NOMO-1 treated with dmso at 0.1 percent for 144 hours (cell line): ENCODE results near the gene LRRC37B.
A peak's percentile ranks its signal among the peaks of the same experiment; 100 is the strongest.
"Not testable (repeated sequence)": the region's sequence is repeated elsewhere in the genome, so short reads cannot be mapped to it uniquely, and the experiment has no call there.

ENCODE experiments used
- DNase-seq: peaks from one replicate; lab custom pipeline; 2025; ENCODE audit not compliant: unreplicated experiment; lab: John Stamatoyannopoulos, UW

Gene LRRC37B

DNA sequence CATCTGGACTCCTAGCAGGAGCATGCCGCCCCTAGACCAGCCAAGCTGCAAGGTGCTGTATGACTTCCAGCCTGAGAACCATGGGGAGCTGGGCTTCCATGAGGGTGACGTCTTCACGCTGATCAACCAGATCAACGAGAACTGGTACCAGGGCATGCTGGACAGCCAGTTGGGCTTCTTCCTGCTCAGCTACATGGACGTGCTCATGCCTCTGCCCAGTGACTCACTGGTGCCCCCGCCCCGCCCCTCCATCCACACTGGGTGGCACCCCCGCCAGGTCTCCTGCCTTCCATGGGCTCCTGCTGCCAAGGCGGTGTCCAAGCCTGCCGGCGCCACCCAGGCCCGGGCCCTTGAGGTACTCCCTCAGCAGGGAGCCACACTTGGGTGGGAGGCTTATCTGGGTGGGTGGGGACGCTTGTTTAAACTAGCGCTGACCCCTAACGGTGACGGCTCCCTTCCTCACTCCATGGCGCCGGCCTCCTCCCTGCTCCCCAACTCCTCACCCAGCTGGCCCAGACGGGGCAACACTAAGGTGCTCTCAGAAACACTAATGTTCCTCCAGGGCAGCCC, 34.2 kb downstream of the LRRC37B start:
- DNase-seq: not testable (repeated sequence)

DNA sequence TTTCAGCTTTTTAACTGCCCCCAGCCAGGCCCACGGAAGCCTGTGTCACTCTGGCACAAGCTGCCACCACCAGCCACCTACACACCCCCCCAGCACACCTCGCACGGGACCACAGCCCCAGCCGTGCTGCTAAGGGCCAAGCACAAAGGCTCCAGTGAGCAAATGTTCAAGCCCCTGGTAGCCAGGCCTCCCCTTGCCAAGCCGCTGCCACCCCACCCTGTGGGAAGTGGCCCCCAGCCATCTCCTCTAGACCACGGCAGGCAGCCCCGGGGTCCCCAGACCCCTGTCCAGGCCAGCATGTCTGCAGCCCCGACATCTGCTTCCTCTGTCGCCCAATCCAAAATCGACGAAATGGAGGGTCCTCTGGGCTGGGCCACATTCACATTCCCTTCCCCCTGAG, 35.1 kb downstream of the LRRC37B start:
- not testable (repeated sequence) for DNase-seq

- not testable (repeated sequence) for DNase-seq
These were observed 38.4 kb downstream of the LRRC37B start for GRCh38 chr17:32045611-32046010.

DNA sequence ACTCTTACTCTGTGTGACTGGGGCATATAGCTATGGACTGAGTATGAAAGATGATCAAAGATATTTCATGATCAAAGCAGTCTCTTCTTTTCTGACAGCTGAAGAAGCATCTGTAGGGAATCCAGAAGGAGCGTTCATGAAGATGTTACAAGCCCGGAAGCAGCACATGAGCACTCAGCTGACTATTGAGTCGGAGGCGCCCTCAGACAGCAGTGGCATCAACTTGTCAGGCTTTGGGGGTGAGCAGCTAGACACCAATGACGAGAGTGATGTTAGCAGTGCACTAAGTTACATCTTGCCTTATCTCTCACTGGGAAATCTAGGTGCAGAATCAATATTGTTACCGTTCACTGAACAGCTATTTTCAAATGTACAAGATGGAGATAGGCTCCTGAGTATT, 40.5 kb downstream of the LRRC37B start:
- not testable (repeated sequence) for DNase-seq

DNA sequence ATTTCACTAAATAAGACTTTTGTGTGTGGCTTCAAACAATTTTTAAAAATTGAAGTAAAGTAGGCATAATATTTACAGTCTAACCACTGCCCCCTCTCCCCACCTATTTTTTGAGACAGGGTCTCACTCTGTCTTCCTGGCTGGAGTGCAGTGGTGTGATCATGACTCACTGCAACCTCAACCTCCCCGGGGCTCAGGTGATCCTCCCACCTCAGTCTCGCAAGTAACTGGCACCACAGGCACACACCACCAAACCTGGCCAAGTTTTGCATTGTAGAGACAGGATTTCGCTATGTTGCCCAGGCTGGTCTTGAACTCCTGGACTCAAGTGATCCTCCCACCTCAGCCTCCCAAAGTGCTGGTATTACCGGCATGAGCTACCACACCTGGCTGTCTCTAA, 47.8 kb downstream of the LRRC37B start:
- not testable (repeated sequence) for DNase-seq

GRCh38 chr17:32055425-32055824, 48.2 kb downstream of the LRRC37B start:
- not testable (repeated sequence) for DNase-seq

- DNase-seq: not testable (repeated sequence)
These were observed 49.3 kb downstream of the LRRC37B start for GRCh38 chr17:32056500-32056899.

GRCh38 chr17:32057460-32058105, 50.4 kb downstream of the LRRC37B start:
- not testable (repeated sequence) for DNase-seq

DNA sequence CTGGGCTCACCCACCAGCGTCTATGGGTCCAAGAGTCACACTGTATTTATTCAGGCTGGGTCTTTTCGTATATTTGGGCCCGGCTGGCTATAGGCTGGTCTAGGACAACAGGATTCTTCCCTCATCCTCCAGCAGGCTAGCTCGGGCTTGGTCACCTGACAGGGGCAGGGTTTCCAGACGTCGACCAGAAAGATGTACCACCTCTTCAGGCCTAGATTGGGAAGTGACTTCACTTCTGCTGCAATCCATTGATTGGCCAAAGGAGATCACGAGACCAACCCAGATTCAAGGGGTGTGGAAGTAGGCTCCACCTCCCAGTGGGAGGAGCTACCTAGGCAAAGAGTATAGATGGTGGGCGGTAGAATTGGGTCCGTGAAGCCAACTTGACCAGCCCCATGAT, 53.5 kb downstream of the LRRC37B start:
- not testable (repeated sequence) for DNase-seq

- DNase-seq: not testable (repeated sequence)
These were observed 54.7 kb downstream of the LRRC37B start for GRCh38 chr17:32061840-32062239.

GRCh38 chr17:32064091-32064490, 56.9 kb downstream of the LRRC37B start:
- DNase-seq: not testable (repeated sequence)

GRCh38 chr17:32066123-32066680, 59.0 kb downstream of the LRRC37B start:
- not testable (repeated sequence) for DNase-seq

DNA sequence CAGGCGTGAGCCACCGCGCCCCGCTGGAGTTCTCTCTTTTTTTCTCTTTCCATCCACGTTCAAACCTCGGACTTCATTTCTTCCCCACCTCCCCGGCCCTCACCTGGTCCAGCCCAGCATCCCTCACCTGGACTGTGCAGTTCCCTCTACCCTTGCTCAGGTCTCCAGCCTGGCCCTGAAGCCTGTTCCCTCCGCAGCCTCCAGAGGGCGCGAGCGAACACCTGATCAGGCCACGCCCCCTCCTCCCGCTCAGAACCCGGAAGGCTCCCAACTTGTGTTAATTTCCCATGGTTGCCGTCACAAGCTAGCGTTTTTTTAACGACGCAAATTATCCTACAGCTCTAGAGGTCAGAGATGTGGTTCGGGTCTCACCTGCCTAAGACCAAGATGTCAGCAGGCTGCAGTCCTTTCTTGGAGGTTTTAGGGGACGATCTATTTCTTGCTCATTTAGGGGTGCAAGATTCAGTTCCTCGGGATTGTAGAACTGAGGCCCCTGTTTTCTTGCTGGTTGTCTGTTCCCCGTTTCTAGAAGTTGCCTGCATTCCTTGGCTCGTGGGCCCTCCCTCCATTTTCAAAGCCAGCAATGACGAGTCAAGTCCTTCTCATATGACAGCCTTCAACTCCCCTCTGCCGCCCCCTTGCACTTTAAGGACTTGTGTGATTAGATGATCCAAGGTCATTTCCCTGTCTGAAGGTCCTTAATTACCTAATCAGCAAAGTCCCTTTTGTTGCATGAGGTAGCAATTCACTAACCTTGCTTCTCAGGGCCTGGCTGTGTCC, 59.9 kb downstream of the LRRC37B start:
- DNase-seq: not testable (repeated sequence)

- DNase-seq: not testable (repeated sequence)
These were observed 61.9 kb downstream of the LRRC37B start for GRCh38 chr17:32069067-32069466.

- not testable (repeated sequence) for DNase-seq
These were observed 64.8 kb downstream of the LRRC37B start for GRCh38 chr17:32071961-32072360.

- DNase-seq: not testable (repeated sequence)
These were observed 65.9 kb downstream of the LRRC37B start for GRCh38 chr17:32073131-32073530.

DNA sequence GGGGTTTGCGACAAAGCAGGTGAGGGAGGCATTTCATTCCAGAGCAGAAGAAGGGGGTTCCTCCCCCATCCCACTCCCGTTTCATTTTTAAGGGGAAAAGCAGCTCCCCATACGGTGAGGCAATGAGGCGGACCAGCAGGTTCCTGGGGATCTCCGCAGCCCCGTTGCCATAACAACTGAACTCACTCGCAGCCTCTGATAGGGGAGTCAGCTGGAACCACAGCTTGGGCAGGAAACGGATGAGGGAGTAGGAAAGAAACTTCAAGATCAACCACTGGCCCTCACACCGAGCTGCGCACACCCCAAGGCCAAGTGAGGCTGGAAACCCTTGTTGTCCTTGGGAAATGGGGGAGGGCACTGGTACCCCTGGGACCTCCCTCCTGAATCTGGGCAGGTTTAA, 72.6 kb downstream of the LRRC37B start:
- DNase-seq: peak; percentile 27

DNA sequence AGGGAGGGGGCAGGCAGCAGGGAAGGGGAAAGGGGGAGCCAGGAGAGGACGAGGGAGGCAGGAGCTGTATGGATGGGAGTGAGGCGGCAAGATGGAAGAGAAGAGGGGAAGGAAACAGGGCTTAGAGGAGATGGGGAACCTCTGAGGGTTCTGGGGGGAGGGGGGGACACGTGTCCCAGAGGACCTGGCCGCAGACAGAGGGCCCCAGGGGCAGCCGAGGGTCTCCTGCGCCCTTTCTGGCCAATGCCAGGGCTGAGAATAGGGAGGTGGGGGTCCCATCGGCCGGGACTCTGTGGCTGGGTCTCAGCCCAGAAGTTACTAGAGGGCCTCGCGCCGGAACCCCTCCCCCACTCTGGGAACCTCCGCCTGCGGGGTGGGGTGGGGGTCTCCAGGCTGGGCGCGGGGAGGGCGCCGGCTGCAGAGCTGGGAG, 76.4 kb downstream of the LRRC37B start:
- not testable (repeated sequence) for DNase-seq

DNA sequence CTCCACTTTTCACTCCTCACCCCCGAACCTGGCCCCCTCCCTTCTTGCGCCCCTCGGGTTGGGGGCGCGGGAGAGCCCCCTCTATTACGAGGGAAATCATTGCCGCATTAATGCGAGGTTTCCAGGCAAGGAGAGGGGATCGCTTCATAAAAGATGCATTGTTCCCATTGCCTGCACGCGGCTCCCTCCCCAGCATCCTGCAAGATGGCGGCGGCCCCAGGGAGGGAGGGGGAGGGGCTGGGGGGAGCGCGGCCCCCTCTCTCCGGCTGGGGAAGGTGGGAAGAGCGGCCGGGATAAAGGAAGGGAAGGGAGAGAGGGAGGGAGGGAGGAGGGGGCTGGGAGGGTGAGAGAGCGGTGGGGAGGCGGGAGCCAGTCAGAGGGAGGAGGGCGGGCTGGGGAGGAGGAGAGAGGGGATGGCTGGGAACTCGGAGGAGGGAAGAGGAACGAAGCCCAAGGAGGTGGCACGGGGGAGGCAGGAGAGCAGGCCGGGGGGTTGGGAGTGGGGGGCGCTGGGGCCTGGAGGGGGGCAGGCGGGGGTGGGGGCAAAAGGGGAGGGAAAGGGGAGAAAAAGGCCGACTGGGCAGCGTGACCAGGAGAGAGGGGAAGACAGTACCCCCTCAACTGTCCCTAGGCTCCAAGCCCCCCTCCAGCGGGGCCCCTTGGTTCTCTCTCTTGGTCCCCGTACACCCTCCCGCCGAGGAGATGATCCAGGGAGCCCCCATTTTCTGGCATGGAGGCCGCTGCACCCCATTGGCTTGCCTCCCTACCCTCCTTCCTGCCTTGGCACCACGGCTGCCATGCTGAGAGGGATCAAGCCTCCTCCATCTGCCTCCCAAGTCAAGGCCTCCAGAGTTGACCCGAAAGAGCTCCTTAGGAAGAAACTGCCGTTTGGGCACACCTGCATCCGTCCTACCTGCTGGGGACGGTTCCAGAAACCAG, 77.1 kb downstream of the LRRC37B start:
- not testable (repeated sequence) for DNase-seq
